ENCODE measurements around the gene TCFL5.

DNA sequence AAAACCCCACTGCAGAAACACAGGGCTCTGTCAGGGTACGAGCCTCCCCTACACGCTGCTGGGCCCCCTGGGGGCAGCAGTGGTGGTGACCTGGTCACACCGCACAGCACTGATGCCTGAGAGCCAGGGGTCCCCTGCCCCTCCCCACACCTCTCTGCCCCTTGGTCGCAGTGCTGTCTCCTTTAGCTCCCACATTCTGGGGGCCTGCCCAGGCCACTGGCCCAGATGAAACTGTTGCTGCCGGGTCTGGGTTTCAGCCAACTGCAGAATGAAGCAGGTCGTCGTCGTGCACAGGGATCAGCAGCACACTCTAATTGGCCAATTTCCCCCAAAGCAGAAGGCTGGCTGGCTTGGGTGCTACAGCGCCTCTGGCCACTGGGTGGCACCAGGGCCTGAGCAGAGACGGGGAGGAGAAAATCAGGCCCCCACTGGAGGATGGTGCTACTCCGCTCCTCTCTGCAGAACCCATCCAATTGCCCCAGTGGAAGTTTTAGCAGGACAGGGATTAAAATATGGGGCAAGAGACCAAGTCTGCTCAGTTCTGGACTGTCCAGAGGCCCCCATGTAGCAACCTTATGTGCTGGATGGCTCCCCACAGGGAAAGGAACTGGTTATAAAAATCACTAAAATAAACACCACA is 38.5 kb upstream of the TCFL5 start:
- TF ChIP-seq POLR2AphosphoS5 (IDR thresholded peaks at IDR 0.05): peak in 1 of 2 donors; percentile 34
- TF ChIP-seq CTCF (IDR thresholded peaks at IDR 0.05): peak; percentile 87 to 96 (median 94)
